ENCODE measurements around the gene ARL15. TPM values are rescaled to one million over a fixed set of nuclear protein-coding genes. Genes with fewer than 3 reads are reported as not detected.

The ARL15 gene
- total RNA-seq, 1 donor from 2014 or later, result 13.2 TPM

- no peak for DNase-seq (ENCODE audit: low read depth)
Measured at GRCh38 chr5:53917095-53917494, 393.3 kb downstream of the ARL15 start.

DNA sequence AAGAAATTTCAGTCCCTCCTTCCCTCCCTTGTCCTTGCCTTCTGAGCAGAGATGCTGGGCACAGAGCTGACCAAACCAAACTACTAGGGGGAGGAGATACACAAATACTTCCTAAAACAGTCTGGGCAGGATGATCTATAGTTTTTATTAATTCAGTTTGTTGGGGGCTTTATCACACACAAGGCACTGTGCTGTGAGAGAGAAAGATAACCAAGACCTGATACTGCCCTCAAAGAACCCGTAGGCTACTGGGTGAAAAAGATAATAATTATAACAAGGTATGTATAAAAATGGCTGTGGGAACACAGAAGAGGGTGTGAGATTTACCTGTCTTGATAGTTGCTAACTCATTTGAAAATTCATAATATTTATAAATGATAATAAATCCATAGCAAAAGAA, 395.3 kb downstream of the ARL15 start:
- DNase-seq (ENCODE audit: low read depth), result no peak

DNA sequence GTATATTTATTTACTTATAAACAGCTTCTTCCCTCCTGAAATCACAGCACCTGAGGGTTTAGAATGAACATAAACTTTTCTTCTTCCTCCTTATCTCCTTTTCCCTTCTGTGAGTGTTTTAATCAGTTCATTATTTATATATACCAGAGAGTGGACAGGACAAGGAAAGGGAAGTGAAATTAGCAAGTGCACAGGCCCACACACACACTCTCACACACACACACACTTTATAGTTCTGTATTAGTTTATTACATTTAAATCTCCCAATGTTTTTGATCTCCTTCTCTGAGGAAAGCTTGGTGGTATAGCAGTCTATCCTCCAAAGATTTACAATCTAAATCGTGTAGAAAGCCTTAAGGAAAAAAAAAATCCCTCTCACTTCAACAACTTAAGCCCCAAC, 396.4 kb downstream of the ARL15 start:
- no peak for DNase-seq (ENCODE audit: low read depth)

- no peak for DNase-seq (ENCODE audit: low read depth)
Measured at GRCh38 chr5:53908757-53909156, 401.6 kb downstream of the ARL15 start.

DNA sequence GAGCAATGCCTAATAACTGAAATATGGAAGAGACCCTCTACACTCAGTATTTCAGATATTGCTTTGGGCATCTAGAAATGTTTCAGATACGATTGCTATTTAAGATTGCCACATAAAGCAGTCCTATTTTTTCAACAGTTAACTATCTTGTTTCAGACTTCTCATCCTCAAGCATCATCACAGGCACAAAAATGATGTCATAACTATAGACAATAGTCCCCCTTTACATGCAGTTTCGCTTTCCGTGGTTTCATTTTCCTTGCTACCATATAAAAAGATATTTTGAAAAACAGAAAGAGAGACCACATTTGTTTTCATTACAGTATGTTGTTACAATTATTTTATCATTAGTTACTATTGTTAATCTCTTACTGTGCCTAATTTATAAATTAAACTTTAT, 402.5 kb downstream of the ARL15 start:
- no peak for DNase-seq (ENCODE audit: low read depth)

DNA sequence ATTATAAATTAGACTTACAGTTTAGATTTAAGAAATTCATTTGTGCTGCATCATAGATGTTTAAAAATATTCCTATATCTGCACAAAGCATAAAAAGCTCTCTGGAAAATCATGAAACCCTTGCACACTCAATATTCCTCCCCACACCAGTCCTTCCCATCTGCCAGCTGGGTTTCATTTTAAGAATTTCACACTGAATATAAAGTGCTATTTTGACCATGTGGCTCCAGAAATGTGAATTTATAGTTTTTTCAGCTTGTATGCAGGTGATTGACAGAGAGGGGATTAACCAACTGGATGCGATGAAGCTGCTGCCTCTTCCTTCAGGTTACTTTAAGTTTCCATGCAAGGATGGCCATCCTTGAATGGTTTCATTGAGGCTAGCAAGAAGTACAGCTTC, 403.6 kb downstream of the ARL15 start:
- no peak for DNase-seq (ENCODE audit: low read depth)

GRCh38 chr5:53902296-53902907, 408.0 kb downstream of the ARL15 start:
- DNase-seq (ENCODE audit: low read depth), result no peak

GRCh38 chr5:53900677-53901076, 409.7 kb downstream of the ARL15 start:
- no peak for DNase-seq (ENCODE audit: low read depth)

DNA sequence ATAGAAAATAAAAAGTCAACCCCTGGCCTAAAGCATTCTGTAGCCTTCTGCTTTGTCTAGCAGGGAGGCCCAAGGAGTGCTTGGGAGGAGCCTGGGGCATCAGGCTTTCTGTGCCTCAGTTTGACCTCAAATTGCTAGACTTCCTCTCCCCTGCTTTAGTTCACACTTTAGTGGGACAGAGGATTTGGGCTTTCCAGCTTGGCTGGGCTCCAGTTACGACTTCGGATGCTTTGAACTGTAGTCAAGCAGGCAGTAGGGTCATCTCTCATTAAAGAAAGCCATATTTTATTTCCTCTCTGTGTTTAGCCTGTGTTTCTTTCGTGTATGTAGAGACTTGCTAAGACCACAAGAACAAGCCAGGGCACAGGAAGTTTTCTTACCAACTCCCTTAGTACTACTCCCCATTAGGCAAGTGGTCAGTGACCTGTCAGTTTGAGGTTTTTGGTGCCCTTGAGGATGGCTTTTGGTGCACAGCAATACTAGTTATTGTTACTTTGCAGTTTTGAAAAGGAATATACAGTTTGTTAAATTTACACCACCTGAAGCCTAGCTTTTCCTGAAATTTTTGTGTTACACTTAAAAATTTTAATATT, 415.2 kb downstream of the ARL15 start:
- DNase-seq (ENCODE audit: low read depth), result no peak

DNA sequence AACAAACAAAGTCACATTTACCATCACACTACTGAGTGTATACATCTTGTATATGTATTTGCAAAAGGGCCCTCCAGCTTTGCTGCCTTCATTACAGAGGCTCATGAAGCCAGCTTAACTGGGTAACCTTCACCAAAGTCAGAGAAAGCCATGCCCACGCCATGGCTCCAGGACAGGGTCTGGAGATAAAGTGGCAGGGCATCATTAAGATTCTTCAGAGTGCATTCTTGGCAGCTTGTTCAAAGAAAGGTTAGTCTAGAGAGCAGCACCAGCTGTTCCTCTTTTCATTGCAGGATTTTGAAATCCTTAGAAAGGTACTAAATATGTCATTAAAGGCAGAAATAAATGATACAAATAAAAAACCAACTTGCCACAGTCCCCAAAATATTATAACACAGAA, 416.7 kb downstream of the ARL15 start:
- peak; percentile 18 for DNase-seq (ENCODE audit: low read depth)

GRCh38 chr5:53892224-53892623, 418.1 kb downstream of the ARL15 start:
- no peak for DNase-seq (ENCODE audit: low read depth)

DNA sequence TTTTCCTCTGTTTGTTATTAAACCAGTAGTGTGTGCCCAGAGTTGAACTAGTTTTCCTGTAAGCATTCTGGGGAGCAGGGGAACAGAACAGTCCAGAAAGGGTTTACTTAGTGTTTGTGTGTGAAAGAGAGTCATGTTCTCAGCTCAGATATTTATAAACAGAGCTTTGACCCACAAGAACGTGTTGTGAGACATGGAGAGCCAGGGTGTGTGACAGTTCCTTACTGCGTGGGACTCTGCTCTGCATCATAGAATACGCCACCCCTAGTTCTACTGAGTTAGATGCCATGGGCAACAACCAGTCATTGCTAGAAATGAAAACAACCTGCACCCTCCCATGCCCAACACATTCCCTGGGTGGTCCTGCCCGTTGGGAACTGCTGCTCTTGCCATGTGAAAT, 419.2 kb downstream of the ARL15 start:
- peak; percentile 22 for DNase-seq (ENCODE audit: low read depth)

DNA sequence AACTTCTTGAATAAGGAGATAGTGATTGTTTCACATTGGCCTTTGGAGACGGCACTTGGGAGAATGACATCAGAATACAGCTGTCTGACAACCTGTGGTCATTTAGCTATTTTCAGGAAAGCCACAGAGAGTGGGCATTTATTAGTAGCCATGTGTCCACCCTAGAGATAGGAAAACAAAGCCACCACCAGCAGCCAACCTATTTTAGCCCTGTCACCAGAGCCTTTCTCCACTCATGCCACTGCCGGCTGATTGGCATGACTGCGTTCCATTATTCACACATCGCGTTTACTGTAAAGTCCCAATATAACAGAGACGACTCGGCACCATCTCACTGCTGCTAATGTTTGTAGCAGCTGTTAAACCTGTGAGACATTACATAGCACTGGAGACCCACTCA, 419.9 kb downstream of the ARL15 start:
- DNase-seq (ENCODE audit: low read depth), result peak; percentile 90

DNA sequence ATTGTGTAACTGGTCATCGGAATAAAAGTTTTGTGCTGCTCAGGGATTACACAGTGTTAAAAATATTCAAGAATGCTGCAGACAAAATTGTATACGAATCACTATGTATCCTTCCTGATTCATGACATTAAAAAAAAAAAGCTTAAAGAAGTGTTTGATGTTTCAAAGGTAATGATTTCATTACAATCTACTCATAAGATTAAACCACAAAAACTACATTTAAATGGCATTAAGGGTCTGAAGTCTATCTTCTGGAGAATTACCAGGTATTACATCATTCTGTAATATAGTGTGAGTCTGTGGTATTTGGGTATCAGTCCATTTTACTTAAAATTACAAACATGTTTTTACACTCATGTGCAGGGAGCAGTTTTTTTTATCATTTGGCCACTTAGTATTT, 425.5 kb downstream of the ARL15 start:
- no peak for DNase-seq (ENCODE audit: low read depth)

GRCh38 chr5:53884417-53884816, 426.0 kb downstream of the ARL15 start:
- peak; percentile 49 for DNase-seq (ENCODE audit: low read depth)

- no peak for DNase-seq (ENCODE audit: low read depth)
Measured at GRCh38 chr5:53882676-53883031, 427.7 kb downstream of the ARL15 start.

DNA sequence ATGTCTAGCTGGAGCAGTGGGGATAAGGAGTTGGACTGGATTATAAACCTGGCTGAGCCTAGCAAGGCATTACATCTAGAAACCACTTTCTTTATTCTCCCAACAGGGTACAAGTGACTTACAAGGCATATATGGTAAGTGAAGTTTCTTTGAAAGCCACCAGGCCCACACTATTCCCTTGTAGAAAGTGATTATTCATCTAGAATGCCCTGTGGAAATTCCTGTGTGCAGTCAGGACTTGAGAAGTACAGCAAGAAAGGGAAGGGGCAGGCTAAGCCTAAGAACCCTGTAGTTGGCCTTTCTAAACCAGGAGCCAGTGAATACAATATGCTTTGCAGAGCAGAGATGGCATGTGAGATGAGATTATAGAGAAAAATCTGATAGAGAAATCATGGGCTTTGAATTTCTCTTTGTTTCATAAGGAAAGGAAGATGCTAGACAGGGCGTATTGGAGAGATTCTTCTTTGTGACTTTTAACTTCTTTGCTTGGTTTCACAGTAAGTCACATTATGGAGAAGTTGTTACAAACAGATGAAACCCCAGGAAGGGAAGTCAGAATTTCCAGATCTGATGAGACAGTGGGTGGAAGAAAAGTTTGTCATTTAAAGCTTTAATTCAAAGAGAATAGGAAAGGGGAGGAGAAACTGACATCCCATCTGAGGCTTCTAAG, 428.2 kb downstream of the ARL15 start:
- no peak for DNase-seq (ENCODE audit: low read depth)

GRCh38 chr5:53879708-53880323, 430.6 kb downstream of the ARL15 start:
- DNase-seq (ENCODE audit: low read depth), result no peak

GRCh38 chr5:53878015-53878414, 432.4 kb downstream of the ARL15 start:
- no peak for DNase-seq (ENCODE audit: low read depth)

- peak; percentile 43 for DNase-seq (ENCODE audit: low read depth)
Measured at GRCh38 chr5:53877243-53877642, 433.1 kb downstream of the ARL15 start.

GRCh38 chr5:53874409-53874808, 436.0 kb downstream of the ARL15 start:
- peak; percentile 18 for DNase-seq (ENCODE audit: low read depth)

- no peak for DNase-seq (ENCODE audit: low read depth)
Measured at GRCh38 chr5:53873235-53873634, 437.1 kb downstream of the ARL15 start.

GRCh38 chr5:53871775-53872174, 438.6 kb downstream of the ARL15 start:
- no peak for DNase-seq (ENCODE audit: low read depth)

Measured in myocyte (in vitro differentiated cells).